8988T (cell line): ENCODE data around the gene NRN1L.
A peak's percentile ranks its signal among the peaks of the same experiment; 100 is the strongest.
"Not testable (repeated sequence)": the region's sequence is repeated elsewhere in the genome, so short reads cannot be mapped to it uniquely, and the experiment has no call there.

ENCODE experiments used
- DNase-seq: peaks from one replicate; pipeline ENCODE4 v3.0.0; 2011

NRN1L gene

DNA sequence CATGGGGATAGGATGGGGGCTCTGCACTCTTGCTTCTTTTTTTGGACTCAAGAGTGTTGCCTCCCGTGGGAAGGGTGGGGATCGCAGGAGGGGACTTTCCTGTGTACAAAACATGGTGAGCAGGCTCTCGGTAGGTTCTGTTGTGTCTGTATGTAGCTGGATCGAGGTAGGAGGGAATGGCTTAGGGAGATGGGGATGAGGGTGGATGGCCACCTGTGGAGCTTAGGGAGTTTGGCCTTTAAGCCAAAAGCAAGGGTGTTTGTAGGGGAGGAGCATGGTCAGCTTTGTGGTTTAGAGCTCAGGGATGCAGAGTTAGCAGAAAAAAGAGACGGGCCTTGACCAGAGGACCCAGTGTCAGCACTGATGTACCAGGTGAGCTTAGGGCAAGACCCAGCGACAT is 22.8 kb upstream of the NRN1L start:
- no peak for DNase-seq

GRCh38 chr16:67862623-67863583 is 21.8 kb upstream of the NRN1L start:
- no peak for DNase-seq

DNA sequence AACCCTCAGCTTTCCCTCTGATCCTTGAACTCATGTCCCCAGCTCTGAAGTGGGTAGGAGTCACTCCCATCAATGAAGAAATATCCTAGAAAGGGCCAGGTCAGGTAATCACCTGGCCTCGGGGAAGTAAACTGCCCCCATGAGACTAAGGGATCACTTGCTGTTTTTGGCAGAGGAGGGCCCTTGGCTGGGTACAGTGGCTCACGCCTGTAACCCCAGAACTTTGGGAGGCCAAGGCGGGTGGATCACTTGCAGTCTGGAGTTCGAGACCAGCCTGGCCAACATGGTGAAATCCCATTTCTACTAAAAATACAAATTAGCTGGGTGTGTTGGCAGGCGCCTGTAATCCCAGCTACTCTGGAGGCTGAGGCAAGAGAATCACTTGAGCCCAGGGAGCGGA is 20.6 kb upstream of the NRN1L start:
- not testable (repeated sequence) for DNase-seq

- DNase-seq, result no peak
Observed at GRCh38 chr16:67864594-67864993, 20.1 kb upstream of the NRN1L start.

DNA sequence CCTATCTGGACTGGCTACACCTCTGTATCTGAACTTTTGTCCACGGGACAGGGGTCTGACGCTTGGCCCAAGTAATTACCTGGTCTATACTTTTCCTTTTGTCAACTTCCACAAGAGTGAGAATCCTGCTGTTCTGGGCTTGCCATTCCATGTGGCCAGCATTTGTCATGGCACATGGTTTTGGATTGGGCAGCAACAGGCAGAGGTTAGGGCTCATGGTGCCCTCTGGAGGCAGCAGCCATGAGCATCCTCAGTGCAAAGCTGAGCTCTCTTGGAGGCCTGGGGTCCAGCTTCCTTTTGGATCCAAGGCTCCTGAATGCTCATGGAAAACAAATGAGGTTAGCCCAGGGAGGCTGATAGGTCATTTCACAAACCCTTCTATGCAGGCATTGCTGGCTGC is 19.4 kb upstream of the NRN1L start:
- DNase-seq, result peak; percentile 87

DNA sequence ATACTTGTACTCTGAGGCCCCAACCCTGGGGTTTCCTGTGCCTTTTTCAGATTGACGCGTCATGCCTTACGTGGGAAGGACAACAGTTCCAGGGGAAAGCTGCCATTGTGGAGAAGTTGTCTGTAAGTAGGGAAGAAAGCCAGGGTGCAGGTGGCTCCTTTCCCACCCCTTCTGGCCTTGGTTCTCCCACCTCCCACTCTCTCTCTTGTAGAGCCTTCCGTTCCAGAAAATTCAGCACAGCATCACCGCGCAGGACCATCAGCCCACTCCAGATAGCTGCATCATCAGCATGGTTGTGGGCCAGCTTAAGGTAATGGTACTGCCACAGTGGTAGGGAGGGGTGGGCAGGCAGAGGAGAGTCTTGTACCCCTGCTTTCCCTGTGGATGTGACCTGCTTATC is 16.4 kb upstream of the NRN1L start:
- no peak for DNase-seq

DNA sequence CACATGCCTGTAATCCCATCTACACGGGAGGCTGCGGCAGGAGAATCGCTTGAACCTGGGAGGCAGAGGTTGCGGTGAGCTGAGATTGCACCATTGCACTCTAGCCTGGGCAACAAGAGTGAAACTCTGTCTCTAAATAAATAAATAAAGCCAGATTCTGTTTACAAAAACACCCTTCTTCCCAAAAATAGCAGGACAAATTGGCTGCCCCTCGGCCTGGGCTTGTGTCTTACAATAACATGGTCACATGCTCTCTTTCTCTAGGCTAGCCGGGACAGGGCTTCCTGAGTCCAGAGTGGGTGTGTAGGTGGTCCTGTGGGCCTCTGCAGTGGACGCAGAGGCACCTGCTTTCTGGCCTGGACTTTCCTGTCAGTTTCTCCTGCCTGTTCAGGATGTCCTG is 15.0 kb upstream of the NRN1L start:
- no peak for DNase-seq

DNA sequence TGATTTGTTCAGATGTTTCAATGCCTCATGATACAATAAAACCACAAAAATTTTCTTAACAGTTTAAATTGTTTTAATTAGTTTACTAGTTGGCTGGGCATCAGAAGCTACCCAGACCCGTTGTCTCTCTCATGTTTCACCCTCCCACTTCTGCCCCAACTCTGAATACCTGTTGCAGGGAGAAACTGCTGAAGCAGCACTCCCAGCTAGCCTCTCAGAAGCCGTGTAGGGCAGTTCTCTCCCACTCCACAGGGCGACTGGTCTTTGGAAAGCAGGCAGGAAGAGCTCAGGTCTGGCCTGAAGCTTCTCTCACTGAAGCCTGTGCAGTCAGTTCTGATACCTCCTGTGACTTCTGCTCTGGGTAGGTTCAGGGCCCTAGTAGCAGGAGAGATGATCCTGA is 13.4 kb upstream of the NRN1L start:
- no peak for DNase-seq

DNA sequence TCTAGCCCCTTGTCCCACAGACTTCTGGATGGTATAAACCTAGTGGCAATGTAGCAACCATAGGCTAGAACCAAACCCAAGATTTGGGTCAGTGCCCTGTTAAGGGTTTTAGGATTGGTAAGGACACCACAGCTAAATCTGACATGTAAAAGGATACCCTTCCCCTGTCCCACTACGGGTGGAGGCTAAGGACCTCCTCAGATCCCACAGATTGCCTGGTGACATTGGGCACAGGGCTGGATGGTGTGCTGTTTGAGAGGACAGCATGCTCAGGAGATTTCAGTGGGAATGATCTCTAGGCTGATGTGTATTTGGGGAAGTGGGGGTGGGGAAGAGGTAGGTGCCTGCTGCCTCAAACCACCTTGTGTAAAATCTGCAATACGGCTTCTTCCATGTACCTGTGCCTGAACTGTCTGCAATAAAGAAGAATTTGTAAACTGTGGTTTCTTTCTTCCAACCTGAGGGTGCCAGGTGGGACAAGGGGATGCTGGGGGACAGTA is 12.5 kb upstream of the NRN1L start:
- no peak for DNase-seq

DNA sequence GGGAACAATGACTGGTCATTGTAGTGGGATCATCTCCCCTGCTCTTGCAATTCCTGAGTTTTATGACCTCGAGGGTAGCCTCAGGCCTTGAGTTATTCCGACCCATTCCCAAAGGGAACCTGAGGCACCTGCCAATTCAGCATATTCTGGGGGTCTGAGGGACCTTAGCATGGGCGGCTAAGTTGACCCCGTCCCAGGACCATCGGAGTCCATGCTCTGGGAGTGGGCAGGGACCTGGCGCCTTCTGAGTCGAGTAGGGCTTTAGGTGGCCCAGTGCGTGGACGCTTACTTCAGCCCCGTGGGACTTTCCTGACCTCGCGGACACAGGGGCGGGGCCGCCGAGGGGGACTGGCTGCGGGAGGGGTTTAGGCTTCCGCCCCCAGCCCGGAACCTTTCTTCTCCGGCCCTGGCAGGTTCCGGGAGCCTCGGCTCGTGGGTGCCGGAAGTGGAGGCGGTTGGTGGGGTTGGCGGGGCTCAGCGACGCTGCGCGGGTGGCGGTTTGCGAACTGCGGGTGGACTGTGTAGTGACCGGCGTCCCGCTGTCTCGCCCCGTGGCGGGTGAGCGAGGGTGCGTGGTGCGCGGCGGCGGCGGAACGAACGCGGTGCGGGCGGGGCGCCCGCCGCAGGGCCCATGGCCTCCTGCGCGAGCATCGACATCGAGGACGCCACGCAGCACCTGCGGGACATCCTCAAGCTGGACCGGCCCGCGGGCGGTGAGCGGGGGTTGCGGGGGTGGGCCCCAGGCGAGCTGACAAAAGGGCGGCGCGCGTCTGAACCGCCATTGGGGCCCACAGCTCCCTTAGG is 11.9 kb upstream of the NRN1L start, which contains the start of gene EDC4:
Gene EDC4 (plus strand): TSS at position 422 of the 804 bp plus-strand sequence. CDS start 210 bp downstream, at position 632.
- peak; percentile 97 for DNase-seq

GRCh38 chr16:67873435-67874370 is 11.0 kb upstream of the NRN1L start:
- no peak for DNase-seq

DNA sequence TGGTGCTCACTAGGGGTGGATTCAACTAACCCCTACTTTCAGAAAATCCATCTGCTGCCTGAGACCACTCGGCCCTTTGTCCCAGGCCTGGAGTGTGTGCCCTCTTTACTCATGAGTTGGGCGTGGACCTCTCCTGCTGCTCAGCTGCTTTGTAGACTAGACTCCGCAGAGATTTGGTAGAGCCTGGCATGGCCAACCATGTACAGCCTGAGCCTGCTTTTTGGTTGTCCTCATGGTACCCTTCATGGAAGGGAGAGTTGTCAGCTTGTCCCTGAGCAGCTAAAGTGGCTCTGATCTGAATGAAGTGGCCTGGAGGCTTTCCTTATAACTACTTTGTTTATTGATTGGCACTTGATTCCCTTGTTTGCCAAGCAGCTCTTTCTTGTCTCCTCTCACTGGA is 10.3 kb upstream of the NRN1L start:
- DNase-seq, result no peak

- no peak for DNase-seq
Observed at GRCh38 chr16:67877064-67877463, 7.6 kb upstream of the NRN1L start.

- DNase-seq, result no peak
Observed at GRCh38 chr16:67878232-67878631, 6.5 kb upstream of the NRN1L start.

GRCh38 chr16:67878846-67879245 is 5.8 kb upstream of the NRN1L start:
- DNase-seq, result no peak

DNA sequence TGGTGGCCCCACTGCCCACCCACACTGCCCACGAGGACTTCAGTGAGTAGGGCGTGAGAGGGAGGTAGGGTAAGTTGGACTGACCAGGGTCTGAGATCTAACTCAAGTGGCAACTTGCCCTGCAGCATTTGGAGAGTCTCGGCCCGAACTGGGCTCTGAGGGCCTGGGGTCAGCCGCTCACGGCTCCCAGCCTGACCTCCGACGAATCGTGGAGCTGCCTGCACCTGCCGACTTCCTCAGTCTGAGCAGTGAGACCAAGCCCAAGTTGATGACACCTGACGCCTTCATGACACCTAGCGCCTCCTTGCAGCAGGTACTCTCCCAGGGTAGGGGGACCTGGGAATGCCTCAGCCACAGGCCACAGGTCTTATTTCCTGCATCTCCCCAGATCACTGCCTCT is 5.2 kb upstream of the NRN1L start:
- DNase-seq, result no peak

- DNase-seq, result no peak
Observed at GRCh38 chr16:67879936-67880335, 4.7 kb upstream of the NRN1L start.

- DNase-seq, result no peak
Observed at GRCh38 chr16:67880584-67880983, 4.1 kb upstream of the NRN1L start.

DNA sequence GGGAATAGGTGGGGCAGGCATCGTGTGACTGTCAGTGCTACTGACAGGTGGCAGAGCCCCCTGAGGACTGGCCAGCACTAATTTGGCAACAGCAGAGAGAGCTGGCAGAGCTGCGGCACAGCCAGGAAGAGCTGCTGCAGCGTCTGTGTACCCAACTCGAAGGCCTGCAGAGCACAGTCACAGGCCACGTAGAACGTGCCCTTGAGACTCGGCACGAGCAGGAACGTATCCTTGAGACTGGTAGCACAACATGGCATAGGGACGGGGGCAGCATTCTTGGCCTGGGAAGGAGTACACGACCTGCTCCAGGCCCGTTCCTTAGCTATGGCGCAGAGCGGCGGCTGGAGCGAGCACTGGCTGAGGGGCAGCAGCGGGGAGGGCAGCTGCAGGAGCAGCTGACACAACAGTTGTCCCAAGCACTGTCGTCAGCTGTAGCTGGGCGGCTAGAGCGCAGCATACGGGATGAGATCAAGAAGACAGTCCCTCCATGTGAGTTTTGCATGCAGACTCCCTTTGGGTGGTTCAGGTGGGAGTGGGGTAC is 3.0 kb upstream of the NRN1L start:
- DNase-seq, result no peak

- DNase-seq, result no peak
Observed at GRCh38 chr16:67882374-67883145, 2.1 kb upstream of the NRN1L start.

DNA sequence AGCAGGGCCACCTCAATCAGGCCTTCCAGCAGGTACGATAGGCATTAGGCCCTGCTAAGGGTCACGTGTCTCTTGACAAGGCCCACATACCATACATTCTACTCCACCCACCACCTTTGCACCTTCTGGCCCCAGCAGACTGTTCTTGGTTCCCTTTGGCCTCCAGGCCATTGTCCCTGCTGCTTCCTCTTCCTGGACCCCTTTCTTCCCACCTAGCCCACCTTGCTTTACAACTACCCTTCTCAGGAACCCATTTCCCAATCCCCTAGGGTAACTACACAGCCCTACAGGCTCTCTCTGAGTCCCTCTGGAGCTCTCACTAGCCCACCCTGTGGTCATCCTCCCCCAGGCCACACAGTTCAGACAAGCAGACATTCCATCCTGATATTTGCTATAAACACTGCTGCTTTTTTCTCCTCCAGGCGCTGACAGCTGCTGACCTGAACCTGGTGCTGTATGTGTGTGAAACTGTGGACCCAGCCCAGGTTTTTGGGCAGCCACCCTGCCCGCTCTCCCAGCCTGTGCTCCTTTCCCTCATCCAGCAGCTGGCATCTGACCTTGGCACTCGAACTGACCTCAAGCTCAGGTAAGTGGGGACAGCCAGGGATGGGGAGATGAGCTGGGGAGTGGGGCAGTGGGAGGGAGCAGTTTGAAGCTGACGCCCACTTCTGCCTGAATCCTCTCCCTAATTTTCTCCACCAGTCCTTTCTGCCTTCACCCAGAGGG is 1.4 kb upstream of the NRN1L start:
- DNase-seq, result no peak
